Fibroblast of the aortic adventitia (primary cell): ENCODE data around the gene ST6GALNAC3. TPM values are rescaled to one million over a fixed set of nuclear protein-coding genes. Genes with fewer than 3 reads are reported as not detected.

Source experiments
- DNase-seq: peaks from one replicate; pipeline ENCODE4 v3.0.0-alpha.2; 2010; ENCODE audit warnings: low read depth
- H3K4me3 ChIP-seq: 2 replicates; pipeline ENCODE4 v1.5.1; 2011; ENCODE audit warnings: low read depth, mild to moderate bottlenecking, control low read depth, low read length, moderate library complexity
- CTCF ChIP-seq: IDR thresholded peaks from 2 replicates; pipeline ENCODE4 v1.5.1; 2011; ENCODE audit warnings: mild to moderate bottlenecking, low read length, control low read depth, inconsistent platforms; ENCODE audit not compliant: insufficient read depth
- total RNA-seq: library from RNA; depleted of rRNA; stranded (reverse); fragments of >200 nt; gene quantifications from 2 replicates; pipeline ENCODE4 v1.2.3, GENCODE V29; 2012; ENCODE audit warnings: low replicate concordance

ST6GALNAC3 gene
- total RNA-seq, 1 donor: 3.1 TPM

GRCh38 chr1:76230842-76231281 is 156.3 kb downstream of the ST6GALNAC3 start:
- no peak for DNase-seq
- no peak overlapping the region for H3K4me3 ChIP-seq
- TF ChIP-seq CTCF: no peak

GRCh38 chr1:76231320-76231719 is 156.8 kb downstream of the ST6GALNAC3 start:
- no peak for DNase-seq
- no peak for TF ChIP-seq CTCF
- no peak overlapping the region for H3K4me3 ChIP-seq

GRCh38 chr1:76232666-76233065 is 158.1 kb downstream of the ST6GALNAC3 start:
- H3K4me3 ChIP-seq: no peak overlapping the region
- no peak for TF ChIP-seq CTCF
- no peak for DNase-seq

- TF ChIP-seq CTCF: no peak
- no peak overlapping the region for H3K4me3 ChIP-seq
- no peak for DNase-seq
These were observed 159.5 kb downstream of the ST6GALNAC3 start for GRCh38 chr1:76234061-76234460.

GRCh38 chr1:76237211-76237610 is 162.7 kb downstream of the ST6GALNAC3 start:
- no peak for TF ChIP-seq CTCF
- DNase-seq: no peak
- no peak overlapping the region for H3K4me3 ChIP-seq

GRCh38 chr1:76238094-76238628 is 163.6 kb downstream of the ST6GALNAC3 start:
- no peak overlapping the region for H3K4me3 ChIP-seq
- DNase-seq: no peak
- TF ChIP-seq CTCF: no peak

- no peak for DNase-seq
- no peak for TF ChIP-seq CTCF
- H3K4me3 ChIP-seq: no peak overlapping the region
These were observed 164.9 kb downstream of the ST6GALNAC3 start for GRCh38 chr1:76239470-76239918.
